HepG2 (cell line): ENCODE results near the gene APBB2. TPM values are rescaled to one million over a fixed set of nuclear protein-coding genes. Genes with fewer than 3 reads are reported as not detected.
A peak's percentile ranks its signal among the peaks of the same experiment; 100 is the strongest.

Experiments used
- ATAC-seq: fragments of 200-7000 bp; cut with Tn5 transposase; 3 replicates; pipeline ENCODE4 v1.9.1; 2020; ENCODE audit warnings: mild to moderate bottlenecking, moderate library complexity
- BruUV-seq: library from RNA; stranded (reverse); fragments of 400-500 nt; replicated peaks from 2 replicates; lab custom pipeline; 2021; lab: Mats Ljungman, UMichigan
- CTCF ChIA-PET: fragments of 300-600 bp; formaldehyde crosslinking; extraction: SDS; loops from one replicate; lab custom pipeline; 2021; ENCODE audit warnings: low total read pairs, inconsistent platforms, low intra/inter-chr PET ratio; lab: Yijun Ruan, JAX
- POLR2A ChIA-PET: fragments of 350-600 bp; sonication (Branson Sonifier 250); formaldehyde crosslinking; loops from one replicate; lab custom pipeline; 2020; ENCODE audit warnings: antibody characterized with exemption, inconsistent platforms; lab: Yijun Ruan, JAX
- DNase-seq: peaks from one replicate; pipeline ENCODE4 v3.0.0-alpha.2; 2015; ENCODE audit warnings: low spot score
- FAIRE-seq: peaks from 3 replicates; lab custom pipeline; 2011; peaks lifted over from hg19 to GRCh38; lab: Jason Lieb, UNC
- H2AFZ ChIP-seq: one replicate; pipeline ENCODE4 v1.6.1; 2011; ENCODE audit warnings: low read length, inconsistent platforms
- H3K27ac ChIP-seq: fragments of 300-600 bp; 3 replicates; pipeline ENCODE4 v1.8.0; 2011; ENCODE audit warnings: mixed run types, mild to moderate bottlenecking, mixed read lengths, low read length, inconsistent platforms; ENCODE audit not compliant: insufficient read depth; ENCODE audit errors: extremely low read length
- H3K27me3 ChIP-seq, 2 experiments: fragments of 200-600 bp in 1 of 2; 2 replicates in 1 of 2; 3 replicates in 1 of 2; pipeline versions ENCODE4 v1.6.0 to v1.8.0; 2011; ENCODE audit warnings: low read length in 2 of 2, mild to moderate bottlenecking in 2 of 2, moderate library complexity in 2 of 2, inconsistent platforms in 1 of 2; ENCODE audit not compliant: insufficient read depth in 2 of 2, control insufficient read depth in 1 of 2
- H3K36me3 ChIP-seq, 2 experiments: fragments of 200-600 bp in 1 of 2; replicated peaks in 1 of 2; 2 replicates in 1 of 2; 3 replicates in 1 of 2; pipeline versions ENCODE4 v1.5.1 to v1.8.0; 2011; ENCODE audit warnings: low read length in 2 of 2, inconsistent platforms in 1 of 2; ENCODE audit not compliant: insufficient read depth in 2 of 2, control insufficient read depth in 1 of 2
- H3K4me1 ChIP-seq: 2 replicates; pipeline ENCODE4 v1.5.1; 2012; ENCODE audit warnings: low read length, inconsistent platforms; ENCODE audit not compliant: insufficient read depth
- H3K4me2 ChIP-seq: 2 replicates; pipeline ENCODE4 v1.6.0; 2011; ENCODE audit warnings: low read depth, low read length, inconsistent platforms
- H3K4me3 ChIP-seq, 3 experiments: fragments of 200-600 bp in 1 of 3; sonication (generic), shearing (Covaris generic) in 1 of 3; replicated peaks in 1 of 3; 2 replicates each; pipeline ENCODE4 v1.5.1; 2011 to 2016; ENCODE audit warnings: low read length in 3 of 3, inconsistent platforms in 2 of 3, low read depth in 2 of 3, mild to moderate bottlenecking in 2 of 3, control low read depth in 1 of 3, mixed read lengths in 1 of 3; ENCODE audit not compliant: insufficient read depth in 1 of 3
- H3K79me2 ChIP-seq: one replicate; pipeline ENCODE4 v1.6.1; 2011; ENCODE audit warnings: low read length, inconsistent platforms; ENCODE audit not compliant: insufficient read depth
- H3K9ac ChIP-seq: 2 replicates; pipeline ENCODE4 v1.6.0; 2011; ENCODE audit warnings: mild to moderate bottlenecking, low read depth, low read length, inconsistent platforms; ENCODE audit not compliant: insufficient read depth
- H3K9me3 ChIP-seq: 2 replicates; pipeline ENCODE4 v1.5.1; 2012; ENCODE audit warnings: mild to moderate bottlenecking, low read length
- H4K20me1 ChIP-seq: 2 replicates; pipeline ENCODE4 v1.6.0; 2011; ENCODE audit warnings: inconsistent platforms, mild to moderate bottlenecking, low read length, moderate library complexity; ENCODE audit not compliant: insufficient read depth
- CEBPB ChIP-seq: IDR thresholded peaks from 2 replicates; pipeline ENCODE4 v1.6.1; 2011; ENCODE audit warnings: low read depth, low read length, improper control_type of control experiment, borderline replicate concordance
- GFI1 ChIP-seq: sonication (generic); formaldehyde crosslinking; IDR thresholded peaks from 2 replicates; pipeline ENCODE4 v1.5.0; 2020; ENCODE audit warnings: missing genetic modification reagents, mild to moderate bottlenecking, borderline replicate concordance
- TCF7L2 ChIP-seq: IDR thresholded peaks from 2 replicates; pipeline ENCODE4 v1.6.1; 2011; ENCODE audit warnings: mild to moderate bottlenecking, low read depth, low read length, moderate library complexity
- ZSCAN25 ChIP-seq: sonication (generic); formaldehyde crosslinking; IDR thresholded peaks from 2 replicates; pipeline ENCODE4 v1.8.0; 2022; ENCODE audit warnings: mild to moderate bottlenecking, missing genetic modification reagents
- WGBS: methylation state at CpG from one replicate; pipeline ENCODE4 v1.1.6; 2017; ENCODE audit warnings: low lambda C conversion rate; 5-methylcytosine and 5-hydroxymethylcytosine counted together
- in situ Hi-C: cut with HindIII; loops from 2 replicates; pipeline ENCODE4 v1.10.0; 2017; ENCODE audit warnings: low pct_unique_long_range_greater_than_20kb; ENCODE audit not compliant: extremely low pct_ligation_motif_present
- intact Hi-C: fragments of 100-400 bp; cut with micrococcal nuclease; formaldehyde crosslinking; loops from one replicate; pipeline ENCODE4 v1.10.0; 2022; ENCODE audit not compliant: unreplicated experiment
- polyA plus RNA-seq, 8 experiments: library from polyadenylated mRNA; depleted of rRNA in 3 of 8; stranded (reverse) in 7 of 8; unstranded in 1 of 8; fragments of >200 nt; fragmentation: Illumina TruSeq in 4 of 8; extraction: Trizol in 4 of 8; gene quantifications; 2 replicates each; pipeline versions ENCODE4 v1.2.1 to v1.2.3, GENCODE V29; 2011 to 2016; ENCODE audit warnings: low read depth in 4 of 8, missing spikeins in 1 of 8, mixed read lengths in 1 of 8; ENCODE audit not compliant: insufficient read depth in 1 of 8
- total RNA-seq, 5 experiments: library from RNA; depleted of rRNA; stranded (reverse); fragments of >200 nt; fragmentation: Illumina TruSeq; extraction: Trizol; gene quantifications; 2 replicates each; pipeline ENCODE4 v1.2.3, GENCODE V29; 2016; ENCODE audit warnings: low read depth in 1 of 5
- TF ChIP-seq, protein P1 (sequence below): sonication (generic); formaldehyde crosslinking; IDR thresholded peaks from 2 replicates; pipeline ENCODE4 v1.4.0; 2020; ENCODE audit warnings: mild to moderate bottlenecking, missing genetic modification reagents
- TF ChIP-seq, protein P2 (sequence below): sonication (generic); formaldehyde crosslinking; IDR thresholded peaks from 2 replicates; pipeline ENCODE4 v1.4.0; 2020; ENCODE audit warnings: mild to moderate bottlenecking, low read depth, missing genetic modification reagents
- TF ChIP-seq, protein P3 (sequence below): sonication (generic); formaldehyde crosslinking; IDR thresholded peaks from 2 replicates; pipeline ENCODE4 v1.5.1; 2020; ENCODE audit warnings: missing genetic modification reagents, mild to moderate bottlenecking, borderline replicate concordance

APBB2 gene
- total and polyA plus RNA-seq, 2 of the 13 experiments (the other 11 are each of a cell fraction or from before 2014, with no cell fraction given), result 11.7 to 17.0 TPM

DNA sequence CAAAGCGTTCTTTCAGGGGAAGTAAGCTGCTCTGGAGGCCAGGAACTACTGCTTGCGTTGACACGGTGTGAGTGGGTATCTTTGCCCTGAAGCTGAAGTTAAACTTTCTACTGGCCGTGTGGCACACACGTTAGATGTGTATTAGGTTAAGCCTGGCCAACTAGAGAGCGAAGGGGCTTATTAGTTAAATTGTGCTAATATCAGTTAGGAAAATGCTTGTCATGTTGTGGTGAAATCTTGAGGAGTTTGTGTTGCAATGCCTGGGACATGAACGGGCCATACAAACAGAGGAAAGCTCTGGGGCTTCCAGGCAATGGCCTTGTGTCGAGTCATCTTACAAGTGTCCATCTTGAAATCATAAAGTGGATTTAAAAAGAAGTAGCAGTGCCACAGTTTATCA is 402.0 kb downstream of the APBB2 start:
- BruUV-seq, result no TSS peak
- Histone ChIP-seq H3K27ac (no peak overlapping the region), H3K4me2 (no peak overlapping the region), H3K79me2 (no peaks in the 10 kb centered on the region), H3K36me3 (peaks cover 2 to 14% of the 10 kb centered on the region in 2 experiments; a peak in 4 of 5 replicates), H3K4me1 (peaks cover 5% of the 10 kb centered on the region), H4K20me1 (no peaks in the 10 kb centered on the region)
- WGBS, result 94% methylated on average over 8 of the region's 8 CpGs
- no peak for DNase-seq
- no peak for ATAC-seq
- POLR2A ChIA-PET, result no interaction called here
- intact Hi-C loops (no loop called here), in situ Hi-C loops (no loop called here)
- no peak for TF ChIP-seq GFI1 (CRISPR knock-in tag)
- TF ChIP-seq, protein P1, sequence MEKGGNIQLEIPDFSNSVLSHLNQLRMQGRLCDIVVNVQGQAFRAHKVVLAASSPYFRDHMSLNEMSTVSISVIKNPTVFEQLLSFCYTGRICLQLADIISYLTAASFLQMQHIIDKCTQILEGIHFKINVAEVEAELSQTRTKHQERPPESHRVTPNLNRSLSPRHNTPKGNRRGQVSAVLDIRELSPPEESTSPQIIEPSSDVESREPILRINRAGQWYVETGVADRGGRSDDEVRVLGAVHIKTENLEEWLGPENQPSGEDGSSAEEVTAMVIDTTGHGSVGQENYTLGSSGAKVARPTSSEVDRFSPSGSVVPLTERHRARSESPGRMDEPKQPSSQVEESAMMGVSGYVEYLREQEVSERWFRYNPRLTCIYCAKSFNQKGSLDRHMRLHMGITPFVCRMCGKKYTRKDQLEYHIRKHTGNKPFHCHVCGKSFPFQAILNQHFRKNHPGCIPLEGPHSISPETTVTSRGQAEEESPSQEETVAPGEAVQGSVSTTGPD (CRISPR knock-in tag), result no peak
- TF ChIP-seq ZSCAN25 (CRISPR knock-in tag), result no peak
- TF ChIP-seq, protein P2, sequence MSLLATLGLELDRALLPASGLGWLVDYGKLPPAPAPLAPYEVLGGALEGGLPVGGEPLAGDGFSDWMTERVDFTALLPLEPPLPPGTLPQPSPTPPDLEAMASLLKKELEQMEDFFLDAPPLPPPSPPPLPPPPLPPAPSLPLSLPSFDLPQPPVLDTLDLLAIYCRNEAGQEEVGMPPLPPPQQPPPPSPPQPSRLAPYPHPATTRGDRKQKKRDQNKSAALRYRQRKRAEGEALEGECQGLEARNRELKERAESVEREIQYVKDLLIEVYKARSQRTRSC (CRISPR knock-in tag), result no peak
- TF ChIP-seq, protein P3, sequence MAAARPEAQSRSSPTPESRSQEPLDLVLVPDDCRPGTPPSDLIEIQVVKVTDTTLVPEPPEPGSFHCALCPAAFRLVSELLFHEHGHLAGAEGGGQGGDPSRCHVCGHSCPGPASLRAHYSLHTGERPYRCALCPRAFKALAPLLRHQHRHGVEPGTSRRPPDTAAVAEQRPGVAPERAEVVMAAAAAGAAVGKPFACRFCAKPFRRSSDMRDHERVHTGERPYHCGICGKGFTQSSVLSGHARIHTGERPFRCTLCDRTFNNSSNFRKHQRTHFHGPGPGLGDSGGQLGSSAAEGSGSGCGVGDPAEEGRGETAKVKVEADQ (CRISPR knock-in tag), result no peak
- no peak for TF ChIP-seq TCF7L2
- peak; percentile 19; the same call in 1 of the 2 replicates for TF ChIP-seq CEBPB
- TF ChIP-seq, all 625 proteins: peak for 1
- no peak overlapping the region for H3K4me3 ChIP-seq
- FAIRE-seq, result no peak
- no peak overlapping the region for H2AFZ ChIP-seq
- H3K9ac ChIP-seq, result no peak overlapping the region
- H3K27me3 ChIP-seq, result no peaks in the 10 kb centered on the region
- H3K9me3 ChIP-seq, result no peaks in the 10 kb centered on the region
- CTCF ChIA-PET, result no interaction called here
